ENCODE data around the gene SLC5A7.

Gene SLC5A7

GRCh38 chr2:107986278-107987217 is at the start of gene SLC5A7:
Gene SLC5A7, plus strand, starts transcription at chr2:107986524. Its CDS starts 1,632 bp downstream, at chr2:107988156.
- DNase-seq: no peak

GRCh38 chr2:107961395-107961794 is 24.9 kb upstream of the SLC5A7 start:
- DNase-seq: no peak

GRCh38 chr2:107964185-107964584 is 22.1 kb upstream of the SLC5A7 start:
- DNase-seq: no peak

GRCh38 chr2:107984707-107985106 is 1.6 kb upstream of the SLC5A7 start:
- DNase-seq: no peak

GRCh38 chr2:107988108-107988507 is 1.8 kb downstream of the SLC5A7 start:
- no peak for DNase-seq

GRCh38 chr2:107989445-107989844 is 3.1 kb downstream of the SLC5A7 start:
- no peak for DNase-seq

- DNase-seq: no peak
Measured at GRCh38 chr2:107990718-107991117, 4.4 kb downstream of the SLC5A7 start.

GRCh38 chr2:107992069-107992468 is 5.7 kb downstream of the SLC5A7 start:
- DNase-seq: no peak

GRCh38 chr2:107999158-107999557 is 12.8 kb downstream of the SLC5A7 start:
- no peak for DNase-seq

GRCh38 chr2:108010912-108011591 is 24.7 kb downstream of the SLC5A7 start:
- no peak for DNase-seq

GRCh38 chr2:108013305-108013704 is 27.0 kb downstream of the SLC5A7 start:
- no peak for DNase-seq

- no peak for DNase-seq
Measured at GRCh38 chr2:108022628-108023027, 36.3 kb downstream of the SLC5A7 start.

GRCh38 chr2:108023776-108024175 is 37.5 kb downstream of the SLC5A7 start:
- no peak for DNase-seq

- no peak for DNase-seq
Measured at GRCh38 chr2:108026092-108026794, 39.9 kb downstream of the SLC5A7 start.

GRCh38 chr2:108029496-108029895 is 43.2 kb downstream of the SLC5A7 start:
- DNase-seq: no peak

GRCh38 chr2:108029912-108030311 is 43.6 kb downstream of the SLC5A7 start:
- no peak for DNase-seq

- DNase-seq: no peak
Measured at GRCh38 chr2:108031471-108031941, 45.2 kb downstream of the SLC5A7 start.

GRCh38 chr2:108034843-108035242 is 48.5 kb downstream of the SLC5A7 start:
- DNase-seq: no peak

GRCh38 chr2:108048752-108049151 is 62.4 kb downstream of the SLC5A7 start:
- DNase-seq: no peak

GRCh38 chr2:108058576-108059137 is 72.3 kb downstream of the SLC5A7 start:
- no peak for DNase-seq

GRCh38 chr2:108061439-108062042 is 75.2 kb downstream of the SLC5A7 start:
- no peak for DNase-seq
